Suprapubic skin (tissue), 4 donors: Measurements from ENCODE around the gene ZNF391.

ENCODE experiments used
- CTCF ChIP-seq, 2 donors: fragments of 200-600 bp in 1 of 2; fragments of 450-650 bp in 1 of 2; sonication (generic) in 1 of 2; IDR thresholded peaks; one replicate each; pipeline ENCODE4 v1.5.1; 2016 to 2019; ENCODE audit warnings: antibody characterized with exemption in 2 of 2, mild to moderate bottlenecking in 1 of 2, moderate library complexity in 1 of 2
- EP300 ChIP-seq: sonication (generic); formaldehyde crosslinking; IDR thresholded peaks from one replicate; pipeline ENCODE4 v1.6.1; 2017; ENCODE audit warnings: antibody characterized with exemption
- POLR2A ChIP-seq, 2 donors: fragments of 450-650 bp; IDR thresholded peaks; one replicate each; pipeline ENCODE4 v1.6.1; 2017; ENCODE audit warnings: antibody characterized with exemption in 2 of 2, mild to moderate bottlenecking in 2 of 2, moderate library complexity in 2 of 2
- POLR2AphosphoS5 ChIP-seq, 3 donors: sonication (generic); formaldehyde crosslinking; IDR thresholded peaks; one replicate each; pipeline ENCODE4 v1.6.1; 2017; ENCODE audit warnings: antibody characterized with exemption in 3 of 3

DNA sequence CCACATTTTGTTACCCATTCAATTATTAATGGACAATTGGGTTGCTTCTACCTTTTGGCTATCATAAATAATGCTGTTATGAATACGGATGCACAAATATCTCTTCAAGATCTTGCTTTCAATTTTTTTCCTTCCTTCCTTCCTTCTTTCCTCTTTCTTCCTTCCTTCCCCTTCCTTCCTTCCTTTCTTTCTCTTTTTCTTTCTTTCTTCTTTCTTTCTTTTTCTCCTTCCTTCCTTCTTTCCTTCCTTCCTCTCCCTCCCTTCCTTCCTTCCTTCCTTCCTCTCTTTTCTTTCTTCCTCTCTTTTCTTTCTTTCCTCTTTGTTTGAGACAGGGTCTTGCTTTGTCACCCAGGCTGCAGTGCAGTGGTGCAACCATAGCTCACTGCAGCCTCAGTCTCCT lies 45.2 kb downstream of the ZNF391 start:
- no peak for TF ChIP-seq POLR2A (IDR thresholded peaks at IDR 0.05)
- TF ChIP-seq EP300: no peak
- no peak for TF ChIP-seq CTCF (IDR thresholded peaks at IDR 0.05)
- TF ChIP-seq POLR2AphosphoS5 (IDR thresholded peaks at IDR 0.05): no peak
